GM23248 (cell line): ENCODE results near the gene ATP6AP1. TPM values are rescaled to one million over a fixed set of nuclear protein-coding genes. Genes with fewer than 3 reads are reported as not detected.

Experiments
- DNase-seq: peaks from one replicate; pipeline ENCODE4 v3.0.0-alpha.2; 2015
- H2AFZ ChIP-seq: fragments of 200-600 bp; sonication (generic); 2 replicates; pipeline ENCODE4 v1.6.1; 2016; ENCODE audit warnings: antibody characterized with exemption
- H3F3A ChIP-seq: fragments of 200-600 bp; sonication (generic); 2 replicates; pipeline ENCODE4 v1.6.1; 2016; ENCODE audit warnings: mild to moderate bottlenecking, antibody characterized with exemption, mixed run types; ENCODE audit not compliant: insufficient read depth
- H3K27ac ChIP-seq: fragments of 200-600 bp; sonication (generic); 2 replicates; pipeline ENCODE4 v1.5.1; 2016; ENCODE audit warnings: mild to moderate bottlenecking
- H3K27me3 ChIP-seq: fragments of 200-600 bp; sonication (generic); replicated peaks from 2 replicates; pipeline ENCODE4 v1.6.1; 2016; ENCODE audit warnings: mild to moderate bottlenecking; ENCODE audit not compliant: insufficient read depth
- H3K36me3 ChIP-seq: fragments of 200-600 bp; sonication (generic); 2 replicates; pipeline ENCODE4 v1.6.1; 2016; ENCODE audit warnings: low read depth, mild to moderate bottlenecking
- H3K4me1 ChIP-seq: fragments of 200-600 bp; sonication (generic); 2 replicates; pipeline ENCODE4 v1.6.1; 2016; ENCODE audit warnings: mild to moderate bottlenecking; ENCODE audit not compliant: insufficient read depth
- H3K4me2 ChIP-seq: fragments of 200-600 bp; sonication (generic); one replicate; pipeline ENCODE4 v1.6.1; 2016; ENCODE audit warnings: mild to moderate bottlenecking; ENCODE audit not compliant: unreplicated experiment
- H3K4me3 ChIP-seq: fragments of 200-600 bp; sonication (generic); 2 replicates; pipeline ENCODE4 v1.5.1; 2016; ENCODE audit warnings: mild to moderate bottlenecking
- H3K79me2 ChIP-seq: fragments of 200-600 bp; sonication (generic); 2 replicates; pipeline ENCODE4 v1.6.1; 2016; ENCODE audit warnings: mild to moderate bottlenecking; ENCODE audit not compliant: insufficient read depth
- H3K9ac ChIP-seq: fragments of 200-600 bp; sonication (generic); 2 replicates; pipeline ENCODE4 v1.6.1; 2016; ENCODE audit warnings: mild to moderate bottlenecking
- H3K9me2 ChIP-seq: fragments of 200-600 bp; sonication (generic); 2 replicates; pipeline ENCODE4 v1.6.1; 2016; ENCODE audit warnings: mixed run types, mild to moderate bottlenecking, moderate library complexity; ENCODE audit not compliant: insufficient read depth
- H3K9me3 ChIP-seq: fragments of 200-600 bp; sonication (generic); one replicate; pipeline ENCODE4 v1.6.1; 2017; ENCODE audit warnings: low read depth
- H4K20me1 ChIP-seq: fragments of 200-600 bp; sonication (generic); 2 replicates; pipeline ENCODE4 v1.6.0; 2016; ENCODE audit not compliant: insufficient read depth
- EZH2 ChIP-seq: fragments of 200-600 bp; sonication (generic); IDR thresholded peaks from 2 replicates; pipeline ENCODE4 v1.6.1; 2018; ENCODE audit warnings: antibody characterized with exemption, mild to moderate bottlenecking; ENCODE audit not compliant: insufficient read depth, poor library complexity, severe bottlenecking
- EZH2phosphoT487 ChIP-seq: fragments of 200-600 bp; sonication (generic); IDR thresholded peaks from 2 replicates; pipeline ENCODE4 v1.6.1; 2018; ENCODE audit warnings: antibody characterized with exemption, moderate library complexity, mild to moderate bottlenecking, low read depth; ENCODE audit not compliant: insufficient read depth
- WGBS, 2 experiments: methylation state at CpG; one replicate each; pipeline ENCODE4 v1.1.6; 2015 to 2017; ENCODE audit warnings: low lambda C conversion rate in 2 of 2, low coverage in 1 of 2; ENCODE audit errors: missing lambda C conversion rate in 2 of 2; 5-methylcytosine and 5-hydroxymethylcytosine counted together
- in situ Hi-C: fragments of 300-500 bp; cut with MboI; formaldehyde crosslinking; loops from 2 replicates; pipeline ENCODE4 v1.15.0; 2020
- polyA plus RNA-seq: library from polyadenylated mRNA; unstranded; fragments of >200 nt; fragmentation: Nextera tagmentation; extraction: Ambion mirVana; gene quantifications from 2 replicates; pipeline ENCODE4 v1.2.1, GENCODE V29; 2016
- total RNA-seq: library from RNA; depleted of rRNA; stranded (reverse); fragments of >200 nt; shearing (Covaris generic); gene quantifications from 2 replicates; pipeline ENCODE4 v1.2.3, GENCODE V29; 2014

The ATP6AP1 gene
- total and polyA plus RNA-seq, 2 experiments from 2014 or later, result 73.2 to 156 TPM

- Histone ChIP-seq H3K27me3 (no peaks in the 10 kb centered on the region), H3K4me2 (peak overlapping the region; percentile 62), H4K20me1 (no peaks in the 10 kb centered on the region), H3K4me1 (0 out of 2 replicates have a peak, but pooled peaks cover 7% of the 10 kb centered on the region), H3K4me3 (peak overlapping the region; percentile 85), H3F3A (no peaks in the 10 kb centered on the region), H3K9me3 (no peaks in the 10 kb centered on the region), H2AFZ (no peak overlapping the region), H3K9me2 (no peaks in the 10 kb centered on the region), H3K79me2 (peaks cover 24% of the 10 kb centered on the region), H3K9ac (peak overlapping the region; percentile 100), H3K27ac (peak overlapping the region; percentile 96), H3K36me3 (no peaks in the 10 kb centered on the region)
- no peak for TF ChIP-seq EZH2
- no peak for TF ChIP-seq EZH2phosphoT487
- in situ Hi-C loops, result no loop called here
- peak; percentile 55 for DNase-seq
- 10 to 12% methylated on average over 10 to 13 of the region's 13 CpGs for WGBS, 2 experiments
These were observed 48.3 kb upstream of the ATP6AP1 start for GRCh38 chrX:154380153-154380552.

GRCh38 chrX:154380787-154381186, 47.7 kb upstream of the ATP6AP1 start:
- 0 out of 2 replicates have a peak, but pooled peaks cover 7% of the 10 kb centered on the region for H3K4me1 ChIP-seq
- no peaks in the 10 kb centered on the region for H3K9me3 ChIP-seq
- no peaks in the 10 kb centered on the region for H3K36me3 ChIP-seq
- H2AFZ ChIP-seq, result no peak overlapping the region
- H3K79me2 ChIP-seq, result peaks cover 24% of the 10 kb centered on the region
- no peaks in the 10 kb centered on the region for H3K9me2 ChIP-seq
- 85 to 94% methylated on average over 5 to 7 of the region's 14 CpGs for WGBS, 2 experiments
- no peak for DNase-seq
- no peaks in the 10 kb centered on the region for H4K20me1 ChIP-seq
- H3K4me3 ChIP-seq, result peak overlapping the region; percentile 85
- H3K9ac ChIP-seq, result peak overlapping the region; percentile 100
- no peak for TF ChIP-seq EZH2
- no peak for TF ChIP-seq EZH2phosphoT487
- H3F3A ChIP-seq, result no peaks in the 10 kb centered on the region
- in situ Hi-C loops, result no loop called here
- peak overlapping the region; percentile 62 for H3K4me2 ChIP-seq
- no peak overlapping the region for H3K27ac ChIP-seq
- H3K27me3 ChIP-seq, result no peaks in the 10 kb centered on the region

DNA sequence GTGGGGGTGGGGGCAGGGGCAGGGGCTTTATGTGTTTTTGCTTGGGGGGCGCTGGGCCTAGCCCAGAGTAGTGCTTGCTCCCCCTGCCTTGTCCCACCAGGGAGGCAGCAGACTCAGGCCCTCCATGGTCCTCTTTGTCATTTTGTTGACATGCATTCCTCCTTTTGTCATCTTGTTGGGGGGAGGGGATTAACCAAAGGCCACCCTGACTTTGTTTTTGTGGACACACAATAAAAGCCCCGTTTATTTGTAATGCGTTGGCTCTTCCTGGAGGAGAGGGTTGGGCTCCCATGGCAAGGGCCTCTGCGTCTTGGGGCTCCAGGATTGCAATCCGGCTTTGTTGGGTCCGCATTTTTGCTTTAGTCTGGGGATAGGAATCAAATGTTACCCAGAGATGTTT, 47.2 kb upstream of the ATP6AP1 start:
- Histone ChIP-seq H3K79me2 (peaks cover 24% of the 10 kb centered on the region), H3F3A (no peaks in the 10 kb centered on the region), H3K36me3 (no peaks in the 10 kb centered on the region), H3K4me3 (no peak overlapping the region), H4K20me1 (no peaks in the 10 kb centered on the region), H3K9me2 (no peaks in the 10 kb centered on the region), H3K27me3 (no peaks in the 10 kb centered on the region), H3K27ac (no peak overlapping the region), H3K4me2 (no peak overlapping the region), H2AFZ (no peak overlapping the region), H3K4me1 (0 out of 2 replicates have a peak, but pooled peaks cover 7% of the 10 kb centered on the region), H3K9ac (no peak overlapping the region), H3K9me3 (no peaks in the 10 kb centered on the region)
- TF ChIP-seq EZH2phosphoT487 (no peak), EZH2 (no peak)
- in situ Hi-C loops, result no loop called here
- no peak for DNase-seq
- 71 to 80% methylated on average over 5 to 6 of the region's 6 CpGs for WGBS, 2 experiments

DNA sequence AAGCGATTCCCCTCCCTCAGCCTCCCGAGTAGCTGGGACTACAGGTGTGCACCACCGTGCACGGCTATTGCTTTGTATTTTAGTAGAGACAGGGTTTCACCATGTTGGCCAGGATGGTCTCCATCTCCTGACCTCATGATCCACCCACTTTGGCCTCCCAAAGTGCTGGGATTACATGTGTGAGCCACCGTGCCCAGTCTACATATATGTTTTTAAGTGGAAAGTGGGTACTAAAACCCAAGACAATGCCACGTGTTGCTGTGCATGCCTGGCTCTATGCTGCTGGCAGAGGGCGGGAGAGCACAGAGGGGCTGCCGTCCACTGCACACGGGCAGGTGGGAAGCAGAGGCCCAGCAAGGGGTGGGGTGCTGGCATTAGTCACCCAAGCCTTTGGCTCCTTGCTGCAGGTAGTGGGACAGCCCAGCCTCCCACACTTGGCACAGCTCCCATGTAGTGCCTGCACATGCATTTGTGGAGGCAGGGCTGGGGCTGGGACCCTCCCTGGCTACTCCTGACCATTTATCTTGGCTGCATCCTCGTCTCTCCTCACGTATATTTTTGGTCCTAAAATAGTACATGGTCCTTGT, 45.9 kb upstream of the ATP6AP1 start:
- Histone ChIP-seq H3K4me1 (0 out of 2 replicates have a peak, but pooled peaks cover 4% of the 10 kb centered on the region), H3F3A (no peaks in the 10 kb centered on the region), H3K9me3 (no peaks in the 10 kb centered on the region), H3K4me2 (no peak overlapping the region), H3K79me2 (peaks cover 24% of the 10 kb centered on the region), H4K20me1 (no peaks in the 10 kb centered on the region), H2AFZ (no peak overlapping the region), H3K27ac (no peak overlapping the region), H3K36me3 (no peaks in the 10 kb centered on the region), H3K9me2 (no peaks in the 10 kb centered on the region), H3K9ac (no peak overlapping the region), H3K4me3 (no peak overlapping the region), H3K27me3 (no peaks in the 10 kb centered on the region)
- DNase-seq, result no peak
- no peak for TF ChIP-seq EZH2phosphoT487
- no peak for TF ChIP-seq EZH2
- WGBS, 2 experiments, result 79 to 80% methylated on average over 10 to 11 of the region's 11 CpGs
- in situ Hi-C loops, result no loop called here
